GM21737 (cell line): ENCODE data around the gene SAP30BP.

Source experiments
- ATAC-seq: cut with Tn5 transposase; IDR thresholded peaks from one replicate; pipeline ENCODE4 v1.9.1; 2021; ENCODE audit warnings: mild to moderate bottlenecking, moderate library complexity; ENCODE audit not compliant: unreplicated experiment

SAP30BP gene

DNA sequence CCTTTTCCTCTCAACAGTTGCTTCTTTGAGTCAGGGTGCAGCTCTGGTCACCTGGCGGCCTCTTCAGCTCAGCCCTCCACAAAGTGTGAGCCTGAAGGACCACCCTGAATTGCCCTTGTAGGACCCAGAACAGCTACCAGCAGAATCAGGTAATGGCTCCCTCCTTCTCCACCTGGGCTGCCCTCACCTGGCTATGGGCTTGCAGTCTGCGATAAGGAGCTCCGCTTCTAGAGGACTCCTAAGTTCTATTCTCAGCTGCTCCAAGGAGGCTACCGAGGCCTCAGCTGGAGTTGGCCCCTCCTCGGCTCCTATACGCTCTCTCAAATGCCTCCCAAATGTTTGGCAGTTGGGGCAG is 20.5 kb upstream of the SAP30BP start:
- ATAC-seq: no peak

- no peak for ATAC-seq
These were observed 20.1 kb upstream of the SAP30BP start for GRCh38 chr17:75647061-75647460.

GRCh38 chr17:75647921-75648320 is 19.2 kb upstream of the SAP30BP start:
- no peak for ATAC-seq

DNA sequence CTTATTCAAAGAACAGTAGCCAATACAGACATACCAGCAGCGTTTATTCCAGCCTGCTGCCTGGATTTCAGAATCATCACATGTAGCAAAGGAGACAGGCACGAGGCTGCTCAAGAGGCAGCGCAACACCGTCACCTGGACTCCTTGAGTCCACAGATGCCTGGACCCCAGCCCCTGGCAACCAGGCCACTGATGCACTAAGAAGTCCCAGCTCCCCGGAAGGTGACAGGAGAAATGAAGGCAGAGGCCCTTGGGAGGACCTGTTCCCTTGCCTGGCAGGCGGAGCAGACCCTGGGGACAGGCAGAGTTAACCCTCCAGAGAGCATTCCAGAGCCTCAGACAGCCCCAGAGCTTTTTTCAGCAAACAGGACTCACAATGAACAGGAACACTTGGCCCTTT is 17.5 kb upstream of the SAP30BP start:
- ATAC-seq: no peak

DNA sequence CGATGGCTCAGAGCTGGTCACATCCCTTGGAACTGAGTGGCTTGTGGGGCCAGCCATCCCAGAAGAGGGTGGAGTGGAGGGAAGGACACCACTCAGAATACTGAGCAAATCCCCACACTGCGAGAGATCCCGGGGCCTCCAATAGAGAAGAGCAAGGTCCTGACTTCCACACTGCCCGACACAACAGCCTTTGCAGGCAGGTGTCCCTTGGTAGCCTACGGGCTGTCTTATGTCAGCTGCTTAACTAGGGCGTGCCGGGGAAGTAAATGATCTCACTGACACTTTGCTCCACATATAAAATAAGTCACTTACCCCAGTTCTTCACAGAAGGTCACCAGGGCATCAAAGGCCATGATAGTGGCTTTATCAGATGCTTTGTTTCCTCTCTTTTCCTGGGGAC is 16.3 kb upstream of the SAP30BP start:
- ATAC-seq: no peak

- no peak for ATAC-seq
These were observed 14.8 kb upstream of the SAP30BP start for GRCh38 chr17:75652341-75652740.

GRCh38 chr17:75652934-75653549 is 14.1 kb upstream of the SAP30BP start:
- no peak for ATAC-seq

- ATAC-seq: no peak
These were observed 13.0 kb upstream of the SAP30BP start for GRCh38 chr17:75654176-75654575.

DNA sequence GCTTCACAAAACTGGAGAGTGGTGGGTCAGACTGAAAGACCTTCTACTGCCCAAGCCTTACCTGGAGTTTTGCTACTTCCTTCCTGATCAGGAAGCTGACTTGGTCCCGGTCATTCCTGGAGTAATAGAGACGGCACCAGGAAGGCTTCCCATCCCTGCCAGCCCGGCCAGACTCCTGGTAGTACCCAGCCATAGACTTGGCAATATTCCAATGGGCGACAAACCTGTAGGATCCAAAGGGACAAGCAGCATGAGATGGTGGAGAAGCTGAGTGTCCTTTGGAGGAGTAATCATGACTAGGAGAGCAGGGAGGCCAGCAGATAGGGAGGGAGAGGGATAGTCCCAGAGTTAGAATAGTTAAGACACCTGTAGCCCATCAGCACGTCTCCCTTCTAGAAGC is 8.9 kb upstream of the SAP30BP start:
- no peak for ATAC-seq

DNA sequence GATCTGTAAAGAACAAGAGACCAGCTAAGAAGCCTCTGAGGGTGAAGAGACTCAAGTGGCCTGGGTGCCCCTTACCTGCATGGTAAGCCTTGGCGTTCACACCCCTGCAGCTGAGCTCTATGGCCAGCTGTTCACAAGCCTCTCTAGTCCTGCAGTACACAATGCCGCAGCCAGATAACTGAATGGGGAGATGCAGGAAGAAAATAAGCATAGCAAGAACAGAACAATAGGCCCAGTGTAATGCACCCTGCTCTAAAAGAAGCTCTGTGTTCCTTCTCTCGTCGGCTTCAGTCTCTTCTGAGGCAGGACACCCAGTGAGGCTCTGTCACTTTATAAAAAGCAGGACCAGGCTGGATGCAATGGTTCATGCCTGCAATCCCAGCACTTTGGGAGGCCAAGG is 5.6 kb upstream of the SAP30BP start:
- ATAC-seq: no peak

- ATAC-seq: no peak
These were observed 4.6 kb upstream of the SAP30BP start for GRCh38 chr17:75662511-75662910.

- peak; percentile 64 for ATAC-seq
These were observed 3.0 kb upstream of the SAP30BP start for GRCh38 chr17:75664099-75664549.

GRCh38 chr17:75665981-75666380 is 1.2 kb upstream of the SAP30BP start:
- ATAC-seq: no peak

DNA sequence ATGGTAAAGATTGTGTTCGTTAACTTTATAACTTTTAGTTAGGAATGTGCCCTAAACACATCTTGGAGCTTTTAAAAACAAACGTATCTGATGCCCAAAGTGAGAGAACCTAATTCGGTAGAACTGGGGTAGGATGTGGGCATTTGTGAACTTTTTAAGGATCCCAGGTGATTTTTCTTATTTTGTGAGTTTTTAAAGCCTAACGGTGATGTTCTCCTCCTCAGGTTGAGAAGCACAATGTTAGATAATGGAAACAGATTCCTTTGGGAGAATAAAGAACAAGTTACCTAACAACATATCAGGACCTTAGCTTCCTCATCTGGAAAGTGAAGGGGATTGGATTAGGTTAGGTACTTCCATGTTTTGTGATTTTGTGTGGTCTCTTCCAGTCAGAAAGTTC is 687 bp downstream of the SAP30BP start:
- no peak for ATAC-seq

GRCh38 chr17:75668489-75668888 is 1.4 kb downstream of the SAP30BP start:
- ATAC-seq: no peak

DNA sequence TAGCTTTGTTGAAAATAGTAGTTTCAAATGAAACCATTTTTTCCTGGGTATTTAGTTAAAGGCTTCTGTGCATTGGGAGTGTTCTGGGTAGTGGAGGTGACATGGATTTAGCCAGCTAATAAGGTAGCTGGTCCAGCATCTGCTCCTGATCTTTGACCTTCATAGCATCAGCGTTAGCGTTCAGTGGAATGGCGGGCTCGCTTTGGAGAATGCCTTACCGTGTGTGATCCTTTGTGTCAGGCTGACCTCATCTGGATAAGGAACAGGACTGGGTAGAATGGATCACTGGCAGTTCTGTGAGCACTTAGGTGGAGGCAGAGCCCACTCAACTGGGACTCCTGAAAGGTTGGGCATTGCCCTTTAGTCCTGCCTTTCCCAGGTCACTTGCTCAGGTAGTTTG is 3.7 kb downstream of the SAP30BP start:
- no peak for ATAC-seq

DNA sequence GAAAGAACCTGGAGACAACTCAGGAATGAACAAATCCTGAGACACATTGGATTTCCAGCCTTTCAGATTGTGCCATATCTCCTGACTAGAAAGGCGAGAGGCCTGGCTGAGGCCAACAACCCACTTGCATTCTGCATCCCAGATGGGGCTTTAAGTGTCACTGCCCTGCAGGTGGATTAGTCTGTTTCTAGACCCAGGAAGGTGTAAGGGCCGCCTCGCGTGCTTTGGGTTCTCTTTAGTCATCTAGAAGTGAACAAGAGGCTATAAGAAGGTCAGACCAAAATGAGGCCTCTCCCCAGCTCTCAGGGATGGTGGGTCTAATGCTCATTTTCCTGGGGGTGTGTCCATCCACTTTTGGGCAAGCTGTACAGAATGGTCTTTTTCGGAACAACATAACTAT is 4.9 kb downstream of the SAP30BP start:
- ATAC-seq: no peak

GRCh38 chr17:75673487-75673886 is 6.3 kb downstream of the SAP30BP start:
- ATAC-seq: no peak

- no peak for ATAC-seq
These were observed 9.3 kb downstream of the SAP30BP start for GRCh38 chr17:75676461-75676860.

DNA sequence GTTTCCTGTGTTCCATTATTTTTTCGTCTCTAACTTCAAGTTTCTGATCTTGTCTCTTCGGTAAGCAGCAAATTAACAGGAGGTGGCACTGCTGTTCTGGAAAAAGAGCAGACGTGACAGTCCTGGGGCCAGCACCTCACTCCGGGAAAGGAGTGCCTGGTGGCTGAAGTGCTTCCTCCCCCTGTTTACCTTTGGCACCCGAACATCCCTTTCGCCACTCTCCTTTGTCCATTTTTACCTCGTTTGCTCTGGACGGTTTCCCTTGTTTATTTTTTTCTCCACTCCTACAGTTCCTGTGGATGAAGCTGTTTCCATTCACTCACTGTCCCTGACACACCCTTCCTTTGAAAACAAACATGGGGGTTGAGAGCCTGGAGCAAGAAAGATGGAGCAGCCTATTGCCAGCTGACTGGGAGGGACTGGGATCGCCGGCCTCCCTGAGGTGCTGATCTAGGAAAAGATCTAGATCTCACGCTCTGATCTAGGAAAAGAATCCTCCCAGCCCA is 12.6 kb downstream of the SAP30BP start:
- ATAC-seq: no peak

- ATAC-seq: no peak
These were observed 13.3 kb downstream of the SAP30BP start for GRCh38 chr17:75680431-75680830.

- no peak for ATAC-seq
These were observed 14.2 kb downstream of the SAP30BP start for GRCh38 chr17:75681289-75681688.

GRCh38 chr17:75683583-75683982 is 16.4 kb downstream of the SAP30BP start:
- no peak for ATAC-seq
